ENCODE data around the gene KCTD17. TPM values are rescaled to one million over a fixed set of nuclear protein-coding genes. Genes with fewer than 3 reads are reported as not detected.

KCTD17 gene
- total RNA-seq, 1 experiment from 2014 or later = 29.5 TPM

DNA sequence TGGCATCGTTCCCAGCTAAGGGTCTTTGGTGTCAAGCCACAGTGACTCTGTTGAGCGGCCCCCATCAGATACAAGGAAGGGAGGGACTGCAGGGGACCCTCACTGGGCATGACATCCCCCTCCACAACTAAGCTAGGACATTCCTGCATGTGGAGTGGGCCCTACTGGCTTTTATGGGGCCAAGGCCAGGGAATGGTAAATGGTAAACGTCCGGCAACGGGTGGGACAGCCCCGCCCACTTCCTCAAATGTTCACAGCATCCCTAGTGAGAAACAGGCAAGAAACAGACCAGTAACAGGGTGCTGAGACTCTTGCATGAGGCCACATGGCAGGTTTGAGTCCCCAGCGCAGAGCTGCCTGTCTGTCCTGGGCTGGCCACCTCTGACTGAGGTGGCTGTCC is 53.6 kb downstream of the KCTD17 start:
- Histone ChIP-seq H3K4me3 (no peak overlapping the region), H2AFZ (no peak overlapping the region), H3K9me2 (ENCODE audit: insufficient read depth) (no peaks in the 10 kb centered on the region), H3F3A (ENCODE audit: insufficient read depth, low read depth) (no peaks in the 10 kb centered on the region), H3K4me1 (replicated peaks; ENCODE audit: insufficient read depth) (peaks cover 11% of the 10 kb centered on the region), H3K36me3 (ENCODE audit: low read depth) (no peaks in the 10 kb centered on the region), H3K4me2 (no peak overlapping the region), H3K79me2 (ENCODE audit: low read depth) (no peaks in the 10 kb centered on the region), H3K27ac (no peak overlapping the region), H4K20me1 (ENCODE audit: insufficient read depth) (no peaks in the 10 kb centered on the region), H3K9me3 (ENCODE audit: insufficient read depth, low read depth) (no peaks in the 10 kb centered on the region), H3K27me3 (ENCODE audit: insufficient read depth, low read depth) (peaks cover 13% of the 10 kb centered on the region)
- TF ChIP-seq, protein P1, sequence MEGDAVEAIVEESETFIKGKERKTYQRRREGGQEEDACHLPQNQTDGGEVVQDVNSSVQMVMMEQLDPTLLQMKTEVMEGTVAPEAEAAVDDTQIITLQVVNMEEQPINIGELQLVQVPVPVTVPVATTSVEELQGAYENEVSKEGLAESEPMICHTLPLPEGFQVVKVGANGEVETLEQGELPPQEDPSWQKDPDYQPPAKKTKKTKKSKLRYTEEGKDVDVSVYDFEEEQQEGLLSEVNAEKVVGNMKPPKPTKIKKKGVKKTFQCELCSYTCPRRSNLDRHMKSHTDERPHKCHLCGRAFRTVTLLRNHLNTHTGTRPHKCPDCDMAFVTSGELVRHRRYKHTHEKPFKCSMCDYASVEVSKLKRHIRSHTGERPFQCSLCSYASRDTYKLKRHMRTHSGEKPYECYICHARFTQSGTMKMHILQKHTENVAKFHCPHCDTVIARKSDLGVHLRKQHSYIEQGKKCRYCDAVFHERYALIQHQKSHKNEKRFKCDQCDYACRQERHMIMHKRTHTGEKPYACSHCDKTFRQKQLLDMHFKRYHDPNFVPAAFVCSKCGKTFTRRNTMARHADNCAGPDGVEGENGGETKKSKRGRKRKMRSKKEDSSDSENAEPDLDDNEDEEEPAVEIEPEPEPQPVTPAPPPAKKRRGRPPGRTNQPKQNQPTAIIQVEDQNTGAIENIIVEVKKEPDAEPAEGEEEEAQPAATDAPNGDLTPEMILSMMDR (conservative IDR thresholded peaks at IDR 0.05) = no peak
- no peak for TF ChIP-seq EZH2 (IDR thresholded peaks at IDR 0.05; ENCODE audit: low read depth)
- CTCF ChIA-PET = interaction anchor here (0.7 kb wide), 1 partner anchor 21 kb away, joined by 3 read pairs; no protein-coding TSS in a partner anchor
- intact Hi-C loops (cut with micrococcal nuclease; ENCODE audit: unreplicated experiment) = no loop called here
- DNase-seq = no peak
- BruUV-seq (replicated peaks) = no TSS peak
- POLR2A ChIA-PET (ENCODE audit: unreplicated experiment) = no interaction called here

DNA sequence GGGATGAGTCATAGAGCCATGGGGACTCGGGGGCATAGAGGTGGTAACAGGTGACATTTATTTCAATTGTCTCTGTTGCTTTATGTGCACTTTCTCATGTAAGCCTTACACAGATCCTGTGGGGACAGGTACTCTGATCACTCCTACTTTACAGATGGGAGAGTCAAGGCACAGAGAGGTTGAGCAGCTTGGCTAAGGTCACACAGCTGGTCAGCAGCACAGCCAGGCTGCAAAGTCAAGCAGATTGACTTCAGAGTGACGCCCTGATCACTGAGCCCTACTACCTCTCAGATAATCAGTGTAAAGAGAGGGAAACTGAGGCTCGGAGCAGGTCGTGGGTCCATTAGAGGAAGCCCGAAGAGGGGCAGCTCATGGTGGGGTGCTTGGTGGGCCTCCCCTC is 54.4 kb downstream of the KCTD17 start:
- peaks cover 13% of the 10 kb centered on the region for H3K27me3 ChIP-seq (ENCODE audit: insufficient read depth, low read depth)
- H4K20me1 ChIP-seq (ENCODE audit: insufficient read depth) = no peaks in the 10 kb centered on the region
- POLR2A ChIA-PET (ENCODE audit: unreplicated experiment) = no interaction called here
- H2AFZ ChIP-seq = no peak overlapping the region
- H3K4me3 ChIP-seq = no peak overlapping the region
- no peak overlapping the region for H3K4me2 ChIP-seq
- no peaks in the 10 kb centered on the region for H3K9me3 ChIP-seq (ENCODE audit: insufficient read depth, low read depth)
- H3K79me2 ChIP-seq (ENCODE audit: low read depth) = no peaks in the 10 kb centered on the region
- no peaks in the 10 kb centered on the region for H3K36me3 ChIP-seq (ENCODE audit: low read depth)
- intact Hi-C loops (cut with micrococcal nuclease; ENCODE audit: unreplicated experiment) = no loop called here
- TF ChIP-seq, protein P1 (conservative IDR thresholded peaks at IDR 0.05) = no peak
- no peak for TF ChIP-seq EZH2 (IDR thresholded peaks at IDR 0.05; ENCODE audit: low read depth)
- H3K27ac ChIP-seq = no peak overlapping the region
- peaks cover 11% of the 10 kb centered on the region for H3K4me1 ChIP-seq (replicated peaks; ENCODE audit: insufficient read depth)
- CTCF ChIA-PET = no interaction called here
- H3F3A ChIP-seq (ENCODE audit: insufficient read depth, low read depth) = no peaks in the 10 kb centered on the region
- peak in 1 of 2 experiments; percentile 21 for DNase-seq
- no TSS peak for BruUV-seq (replicated peaks)
- H3K9me2 ChIP-seq (ENCODE audit: insufficient read depth) = no peaks in the 10 kb centered on the region

DNA sequence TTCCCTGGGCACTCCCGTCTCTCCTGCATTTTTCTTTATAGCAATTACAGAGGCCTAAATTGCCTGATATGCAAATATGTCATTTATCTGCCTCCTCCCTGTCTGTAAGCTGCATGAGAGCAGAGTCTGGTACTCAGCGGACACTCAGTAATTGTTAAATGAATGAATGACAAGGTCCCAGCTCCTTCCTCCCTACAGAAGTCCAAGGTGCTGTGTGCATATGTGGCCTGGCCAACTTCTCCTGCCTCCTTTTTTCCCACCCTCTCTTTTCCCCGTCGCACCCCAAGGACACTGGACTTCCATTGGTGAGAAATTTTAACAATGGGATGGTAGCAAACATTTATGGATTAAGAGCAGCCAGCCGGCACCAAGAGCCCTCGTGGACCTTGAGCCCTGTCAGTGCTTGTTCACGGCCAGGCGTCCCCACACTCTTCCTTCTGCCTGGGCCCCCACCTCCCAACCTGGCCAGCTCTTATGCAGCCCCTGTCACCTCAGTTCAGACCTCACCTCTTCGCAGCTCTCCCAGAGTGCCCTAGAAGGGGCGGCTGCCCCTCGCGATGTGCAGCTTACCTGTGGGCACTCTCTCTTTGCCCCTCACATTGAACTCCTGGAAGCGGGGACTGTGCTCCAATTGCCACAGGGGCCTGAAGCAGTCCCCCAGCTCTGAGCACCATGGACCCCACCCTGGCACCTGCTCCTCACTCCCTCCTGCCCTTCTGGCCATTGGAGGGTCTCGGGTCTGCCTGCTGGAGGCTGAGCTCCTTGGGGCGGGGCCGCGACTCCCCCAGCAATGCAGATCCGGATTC is 56.5 kb downstream of the KCTD17 start:
- no TSS peak for BruUV-seq (replicated peaks)
- TF ChIP-seq, protein P1 (conservative IDR thresholded peaks at IDR 0.05) = no peak
- TF ChIP-seq EZH2 (IDR thresholded peaks at IDR 0.05; ENCODE audit: low read depth) = no peak

More for the DNA sequence above, 56.5 kb downstream of the KCTD17 start:
- Histone ChIP-seq H3K4me1 (replicated peaks; ENCODE audit: insufficient read depth) (peaks cover 11% of the 10 kb centered on the region), H4K20me1 (ENCODE audit: insufficient read depth) (no peaks in the 10 kb centered on the region), H3K4me3 (no peak overlapping the region), H3K27me3 (ENCODE audit: insufficient read depth, low read depth) (peaks cover 12% of the 10 kb centered on the region), H3K36me3 (ENCODE audit: low read depth) (no peaks in the 10 kb centered on the region), H3K4me2 (no peak overlapping the region), H2AFZ (no peak overlapping the region), H3K79me2 (ENCODE audit: low read depth) (no peaks in the 10 kb centered on the region), H3F3A (ENCODE audit: insufficient read depth, low read depth) (no peaks in the 10 kb centered on the region), H3K9me3 (ENCODE audit: insufficient read depth, low read depth) (no peaks in the 10 kb centered on the region), H3K27ac (no peak overlapping the region), H3K9me2 (ENCODE audit: insufficient read depth) (no peaks in the 10 kb centered on the region)
- DNase-seq = peak in 1 of 2 experiments; percentile 31
- CTCF ChIA-PET = no interaction called here
- intact Hi-C loops (cut with micrococcal nuclease; ENCODE audit: unreplicated experiment) = no loop called here
- POLR2A ChIA-PET (ENCODE audit: unreplicated experiment) = no interaction called here

Data from PC-9 (cell line).